Measurements from ENCODE around the gene MAP3K1. TPM values are rescaled to one million over a fixed set of nuclear protein-coding genes. Genes with fewer than 3 reads are reported as not detected.

Gene MAP3K1
- total RNA-seq, 1 experiment from 2014 or later, result 5.7 TPM

- Histone ChIP-seq H3K79me2 (ENCODE audit: low read length) (peaks cover 94% of the 10 kb centered on the region), H3K4me3 (ENCODE audit: low read length) (peak overlapping the region; percentile 54; the same call in 1 of the 2 replicates)
- POLR2A ChIA-PET (ENCODE audit: unreplicated experiment), result no interaction called here
Measured at GRCh38 chr5:56839062-56839461, 23.7 kb downstream of the MAP3K1 start.

GRCh38 chr5:56840597-56840996 lies 25.2 kb downstream of the MAP3K1 start:
- H2AFZ ChIP-seq (ENCODE audit: low read length), result no peak overlapping the region
- peaks cover 93% of the 10 kb centered on the region for H3K79me2 ChIP-seq (ENCODE audit: low read length)
- intact Hi-C loops (cut with micrococcal nuclease), result no loop called here
- H3K4me1 ChIP-seq (ENCODE audit: insufficient read depth, low read length), result no peaks in the 10 kb centered on the region; the same call in 1 of the 2 replicates
- TF ChIP-seq EZH2 (IDR thresholded peaks at IDR 0.05; ENCODE audit: low read length, unreplicated experiment), result no peak
- H3K4me2 ChIP-seq (ENCODE audit: low read length), result no peak overlapping the region
- H4K20me1 ChIP-seq (ENCODE audit: low read length), result no peaks in the 10 kb centered on the region
- no peaks in the 10 kb centered on the region for H3K36me3 ChIP-seq (ENCODE audit: low read depth, low read length)
- no peak overlapping the region for H3K9ac ChIP-seq (ENCODE audit: low read length)
- DNase-seq (no peak), ATAC-seq (no peak)
- H3K27ac ChIP-seq (ENCODE audit: low read length), result no peak overlapping the region
- H3K4me3 ChIP-seq (ENCODE audit: low read length), result no peak overlapping the region
- H3K9me3 ChIP-seq (ENCODE audit: low read length), result no peaks in the 10 kb centered on the region
- ChIA-PET POLR2A (ENCODE audit: unreplicated experiment) (no interaction called here), CTCF (no interaction called here)
- H3F3A ChIP-seq (ENCODE audit: low read length, unreplicated experiment), result no peaks in the 10 kb centered on the region
- H3K9me2 ChIP-seq (replicated peaks; ENCODE audit: low read length), result no peaks in the 10 kb centered on the region
- no TSS peak for BruUV-seq (replicated peaks)
- H3K27me3 ChIP-seq (ENCODE audit: low read length), result no peaks in the 10 kb centered on the region

More at GRCh38 chr5:56839062-56839461, 23.7 kb downstream of the MAP3K1 start:
- no peak overlapping the region for H3K27ac ChIP-seq (ENCODE audit: low read length)
- H3K9ac ChIP-seq (ENCODE audit: low read length), result peak overlapping the region; percentile 39; the same call in 1 of the 2 replicates
- peak overlapping the region; percentile 50; the same call in 1 of the 2 replicates for H2AFZ ChIP-seq (ENCODE audit: low read length)
- no peaks in the 10 kb centered on the region for H3K36me3 ChIP-seq (ENCODE audit: low read depth, low read length)
- H4K20me1 ChIP-seq (ENCODE audit: low read length), result no peaks in the 10 kb centered on the region
- CTCF ChIA-PET, result interaction anchor here (0.6 to 1.5 kb wide), 5 partner anchors 21 to 575 kb away, joined by 4 to 36 read pairs (median 5); no protein-coding TSS in a partner anchor
- intact Hi-C loops (cut with micrococcal nuclease), result no loop called here
- ATAC-seq (no peak), DNase-seq (no peak)
- no peaks in the 10 kb centered on the region for H3F3A ChIP-seq (ENCODE audit: low read length, unreplicated experiment)
- no peaks in the 10 kb centered on the region for H3K27me3 ChIP-seq (ENCODE audit: low read length)
- BruUV-seq (replicated peaks), result no TSS peak
- no peaks in the 10 kb centered on the region for H3K9me2 ChIP-seq (replicated peaks; ENCODE audit: low read length)
- no peaks in the 10 kb centered on the region; the same call in 1 of the 2 replicates for H3K4me1 ChIP-seq (ENCODE audit: insufficient read depth, low read length)
- TF ChIP-seq EZH2 (IDR thresholded peaks at IDR 0.05; ENCODE audit: low read length, unreplicated experiment) (no peak), EZH2phosphoT487 (IDR thresholded peaks at IDR 0.05; ENCODE audit: borderline replicate concordance, low read length) (no peak), CTCF (conservative IDR thresholded peaks at IDR 0.05; ENCODE audit: low read depth, low read length) (no peak)
- peak overlapping the region; percentile 82 for H3K4me2 ChIP-seq (ENCODE audit: low read length)
- no peaks in the 10 kb centered on the region for H3K9me3 ChIP-seq (ENCODE audit: low read length)

- ChIA-PET CTCF (no interaction called here), POLR2A (ENCODE audit: unreplicated experiment) (no interaction called here)
- H3K9ac ChIP-seq (ENCODE audit: low read length), result no peak overlapping the region
- no peaks in the 10 kb centered on the region for H3K36me3 ChIP-seq (ENCODE audit: low read depth, low read length)
- H3K9me3 ChIP-seq (ENCODE audit: low read length), result no peaks in the 10 kb centered on the region
- BruUV-seq (replicated peaks), result no TSS peak
- 0 out of 2 replicates have a peak, but pooled peaks cover 3% of the 10 kb centered on the region for H3K4me1 ChIP-seq (ENCODE audit: insufficient read depth, low read length)
- H3K27me3 ChIP-seq (ENCODE audit: low read length), result no peaks in the 10 kb centered on the region
- H3K4me3 ChIP-seq (ENCODE audit: low read length), result no peak overlapping the region
- no peaks in the 10 kb centered on the region for H3K9me2 ChIP-seq (replicated peaks; ENCODE audit: low read length)
- no peaks in the 10 kb centered on the region for H3F3A ChIP-seq (ENCODE audit: low read length, unreplicated experiment)
- H3K79me2 ChIP-seq (ENCODE audit: low read length), result peaks cover 93% of the 10 kb centered on the region
- no peak for DNase-seq
- no peak overlapping the region for H3K27ac ChIP-seq (ENCODE audit: low read length)
- no peak for TF ChIP-seq EZH2phosphoT487 (IDR thresholded peaks at IDR 0.05; ENCODE audit: borderline replicate concordance, low read length)
- TF ChIP-seq EZH2 (IDR thresholded peaks at IDR 0.05; ENCODE audit: low read length, unreplicated experiment), result no peak
- no peak for TF ChIP-seq CTCF (conservative IDR thresholded peaks at IDR 0.05; ENCODE audit: low read depth, low read length)
- intact Hi-C loops (cut with micrococcal nuclease), result no loop called here
- H4K20me1 ChIP-seq (ENCODE audit: low read length), result no peaks in the 10 kb centered on the region
- H2AFZ ChIP-seq (ENCODE audit: low read length), result no peak overlapping the region
- ATAC-seq, result no peak
- H3K4me2 ChIP-seq (ENCODE audit: low read length), result no peak overlapping the region
Measured at GRCh38 chr5:56845277-56845676, 29.9 kb downstream of the MAP3K1 start.
